A549 treated with AZD2906 at 1 μM for 4 hours (cell line): ENCODE data around the gene RPRML. TPM values are rescaled to one million over a fixed set of nuclear protein-coding genes. Genes with fewer than 3 reads are reported as not detected.

Experiments used
- total RNA-seq: library from RNA; stranded (reverse); fragments of 200-300 nt; extraction: Qiagen RNA extraction; gene quantifications from 5 replicates; pipeline ENCODE4 v1.2.3, GENCODE V29; 2022

The RPRML gene
- 0.74 to 1.0 TPM (median 0.77 TPM) in 5 replicates for total RNA-seq

DNA sequence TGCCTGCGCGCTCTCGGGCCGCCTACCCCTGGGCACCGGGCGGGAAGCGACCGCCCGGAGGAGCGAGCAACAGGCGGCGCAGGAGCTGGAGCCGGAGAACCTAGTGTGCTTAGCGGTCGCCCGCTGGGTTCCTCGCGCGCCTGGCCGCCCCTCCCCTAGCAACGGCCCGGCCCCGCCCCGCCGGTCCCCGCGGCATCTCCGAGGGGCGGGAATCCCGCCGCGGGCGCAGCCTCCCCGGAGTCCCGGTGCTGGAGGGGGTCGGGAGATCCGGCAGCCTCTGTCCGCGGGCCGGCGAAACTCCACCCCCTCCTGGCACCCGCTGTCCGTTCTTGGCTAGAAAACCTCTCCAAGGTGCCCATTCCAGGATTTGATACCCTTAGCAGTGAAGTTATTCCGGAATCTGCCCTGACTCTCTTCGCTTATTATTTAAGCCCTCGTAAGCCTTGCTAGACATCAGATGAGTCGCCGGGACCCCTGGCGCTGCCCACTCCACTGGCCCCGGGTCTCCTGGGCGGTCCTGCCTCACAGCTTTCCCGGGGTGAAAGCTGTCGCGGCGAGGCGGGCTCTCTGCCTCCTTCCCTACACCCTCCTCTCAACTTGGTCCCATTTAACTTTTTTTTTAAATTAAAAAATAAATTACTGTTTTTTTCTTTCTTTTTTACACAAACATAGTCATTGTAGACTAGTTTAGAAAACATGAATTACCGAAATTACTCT lies at the start of gene RPRML:
Gene RPRML (minus strand): TSS at position 107 of the 717 bp plus-strand sequence. CDS start 246 bp downstream, outside the sequence.

Other genes with a start within 250 kb of the RPRML start
- 3.9 to 4.5 TPM (median 4.4 TPM) in 5 replicates for gene WNT3, start 160.6 kb downstream of the RPRML start, total RNA-seq
- 0.02 to 0.05 TPM in 2 of 5 replicates, not detected in the others for gene WNT9B, start 127.7 kb downstream of the RPRML start, total RNA-seq
- 32.1 to 40.1 TPM (median 37.1 TPM) in 5 replicates for gene GOSR2, start 56.1 kb downstream of the RPRML start, total RNA-seq
- 61.7 to 92.2 TPM (median 69.3 TPM) in 5 replicates for gene CDC27, start 210.0 kb upstream of the RPRML start, total RNA-seq
- 0.11 to 0.21 TPM in 2 of 5 replicates, not detected in the others for gene MYL4, start 230.1 kb upstream of the RPRML start, total RNA-seq